ENCODE data around the gene HHIPL1.

DNA sequence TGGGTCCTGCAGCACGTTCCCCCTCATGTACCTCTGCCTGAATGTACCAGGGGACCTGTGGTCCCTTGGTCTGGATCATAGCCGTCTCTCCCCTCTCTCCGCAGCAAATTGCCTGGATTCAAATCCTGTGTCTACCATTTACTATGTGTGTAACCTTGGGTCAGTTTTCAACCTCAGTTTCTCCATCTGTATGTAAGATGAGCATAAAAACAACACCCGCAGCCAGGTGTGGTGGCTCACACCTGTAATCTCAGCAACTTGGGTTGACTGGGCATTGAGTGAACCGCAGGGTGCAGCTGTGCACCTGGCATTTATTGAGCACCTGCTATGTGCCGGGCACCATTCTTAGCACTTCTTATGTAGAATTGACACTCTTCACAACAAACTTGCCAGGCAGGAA is 53.3 kb downstream of the HHIPL1 start:
- TF ChIP-seq POLR2AphosphoS5 (IDR thresholded peaks at IDR 0.05) (no peak), CTCF (IDR thresholded peaks at IDR 0.05 in 8 of 11, conservative IDR thresholded peaks at IDR 0.05 in 3 of 11) (no peak), POLR2A (IDR thresholded peaks at IDR 0.05) (no peak)

All from spleen (tissue), 7 donors.